HCT116 (cell line): ENCODE measurements around the gene IGFLR1. TPM values are rescaled to one million over a fixed set of nuclear protein-coding genes. Genes with fewer than 3 reads are reported as not detected.
A peak's percentile ranks its signal among the peaks of the same experiment; 100 is the strongest.

Experiments
- ATAC-seq: fragments of 200-7000 bp; cut with Tn5 transposase; 2 replicates; pipeline ENCODE4 v1.9.1; 2020; ENCODE audit warnings: mild to moderate bottlenecking, moderate library complexity
- BruUV-seq: library from RNA; stranded (reverse); fragments of 400-500 nt; replicated peaks from 2 replicates; lab custom pipeline; 2021; lab: Mats Ljungman, UMichigan
- CTCF ChIA-PET: fragments of 300-600 bp; sonication (Branson Sonifier 250); formaldehyde crosslinking; loops from one replicate; lab custom pipeline; 2021; ENCODE audit warnings: antibody characterized with exemption; lab: Charles Lee
- POLR2A ChIA-PET: fragments of 300-600, 350-600 bp; sonication (Branson Sonifier 250); formaldehyde crosslinking; loops from one replicate; lab custom pipeline; 2021; ENCODE audit warnings: antibody characterized with exemption; lab: Charles Lee
- RAD21 ChIA-PET, 2 experiments: fragments of 300-600 bp; sonication (Branson Sonifier 250); formaldehyde crosslinking; loops; one replicate each; lab custom pipeline; 2023; ENCODE audit warnings: low total read pairs in 2 of 2; ENCODE audit not compliant: uncharacterized antibody in 2 of 2, unreplicated experiment in 2 of 2, low non-redundant PET in 1 of 2; lab: Charles Lee
- DNase-seq: peaks from one replicate; pipeline ENCODE4 v3.0.0-alpha.2; 2010; ENCODE audit warnings: low read depth, low spot score
- H2AFZ ChIP-seq: fragments of 200-600 bp; shearing (Covaris generic), sonication (generic); 2 replicates; pipeline ENCODE4 v1.6.1; 2017; ENCODE audit warnings: low read depth, mixed run types, mixed read lengths, antibody characterized with exemption, low read length; ENCODE audit not compliant: poor library complexity, severe bottlenecking
- H3K27ac ChIP-seq: 2 replicates; pipeline ENCODE4 v1.5.1; 2012; ENCODE audit warnings: low read depth, low read length
- H3K27me3 ChIP-seq: fragments of 200-600 bp; sonication (generic); 2 replicates; pipeline ENCODE4 v1.6.1; 2016; ENCODE audit warnings: mixed run types, low read length, mixed read lengths; ENCODE audit not compliant: insufficient read depth
- H3K36me3 ChIP-seq, 2 experiments: fragments of 200-500 bp in 1 of 2; fragments of 200-600 bp in 1 of 2; sonication (Bioruptor generic) in 1 of 2; sonication (generic) in 1 of 2; 2 replicates each; pipeline versions ENCODE4 v1.5.1 to v1.6.1; 2014 to 2016; ENCODE audit warnings: low read length in 2 of 2, inconsistent platforms in 1 of 2, mixed read lengths in 1 of 2, mixed run types in 1 of 2; ENCODE audit not compliant: insufficient read depth in 2 of 2, control insufficient read depth in 1 of 2
- H3K4me1 ChIP-seq, 2 experiments: fragments of 200-600 bp in 1 of 2; sonication (generic) in 1 of 2; 2 replicates each; pipeline versions ENCODE4 v1.5.1 to v1.6.1; 2012 to 2017; ENCODE audit warnings: low read length in 2 of 2, inconsistent platforms in 1 of 2, mild to moderate bottlenecking in 1 of 2, mixed read lengths in 1 of 2, mixed run types in 1 of 2, moderate library complexity in 1 of 2; ENCODE audit not compliant: insufficient read depth in 2 of 2, control insufficient read depth in 1 of 2
- H3K4me2 ChIP-seq: fragments of 200-600 bp; sonication (generic); 2 replicates; pipeline ENCODE4 v1.6.1; 2017; ENCODE audit warnings: mixed run types, low read length, mixed read lengths
- H3K4me3 ChIP-seq, 2 experiments: fragments of 200-600 bp in 1 of 2; sonication (generic) in 1 of 2; replicated peaks in 1 of 2; 2 replicates each; pipeline ENCODE4 v1.5.1; 2011 to 2016; ENCODE audit warnings: low read length in 2 of 2, control low read depth in 1 of 2, low read depth in 1 of 2, mild to moderate bottlenecking in 1 of 2, mixed read lengths in 1 of 2, mixed run types in 1 of 2
- H3K79me2 ChIP-seq: fragments of 200-600 bp; sonication (generic); 2 replicates; pipeline ENCODE4 v1.6.1; 2017; ENCODE audit warnings: mild to moderate bottlenecking, mixed run types, low read length, moderate library complexity, mixed read lengths; ENCODE audit not compliant: insufficient read depth
- H3K9ac ChIP-seq: fragments of 200-600 bp; sonication (generic); 2 replicates; pipeline ENCODE4 v1.6.1; 2016; ENCODE audit warnings: low read length, mixed read lengths
- H3K9me2 ChIP-seq: fragments of 200-600 bp; sonication (generic), shearing (Covaris generic); 2 replicates; pipeline ENCODE4 v1.6.1; 2017; ENCODE audit warnings: mixed run types, mild to moderate bottlenecking, moderate library complexity; ENCODE audit not compliant: insufficient read depth
- H3K9me3 ChIP-seq, 2 experiments: fragments of 200-500 bp in 1 of 2; fragments of 200-600 bp in 1 of 2; sonication (Bioruptor generic) in 1 of 2; sonication (generic) in 1 of 2; 2 replicates each; pipeline ENCODE4 v1.6.1; 2014 to 2017; ENCODE audit warnings: low read length in 2 of 2, mixed read lengths in 2 of 2, inconsistent platforms in 1 of 2, low read depth in 1 of 2, mild to moderate bottlenecking in 1 of 2, mixed run types in 1 of 2, moderate library complexity in 1 of 2; ENCODE audit not compliant: control insufficient read depth in 1 of 2, insufficient read depth in 1 of 2
- H4K20me1 ChIP-seq: fragments of 200-600 bp; sonication (generic), shearing (Covaris generic); 2 replicates; pipeline ENCODE4 v1.6.1; 2017; ENCODE audit warnings: mixed run types, mild to moderate bottlenecking, moderate library complexity; ENCODE audit not compliant: insufficient read depth
- CTCF ChIP-seq, 3 experiments: fragments of 200-600 bp in 1 of 3; sonication (generic) in 1 of 3; IDR thresholded peaks in 2 of 3; conservative IDR thresholded peaks in 1 of 3; 2 replicates each; pipeline ENCODE4 v1.5.1; 2012 to 2017; ENCODE audit warnings: low read depth in 2 of 3, low read length in 2 of 3, antibody characterized with exemption in 1 of 3, borderline replicate concordance in 1 of 3, control low read depth in 1 of 3, mild to moderate bottlenecking in 1 of 3, mixed read lengths in 1 of 3, mixed run types in 1 of 3, moderate library complexity in 1 of 3; ENCODE audit not compliant: insufficient read depth in 1 of 3
- POLR2A ChIP-seq: IDR thresholded peaks from 2 replicates; pipeline ENCODE4 v1.7.0; 2011; ENCODE audit warnings: borderline replicate concordance; ENCODE audit not compliant: insufficient read depth, insufficient read length; ENCODE audit errors: extremely low read depth
- REST ChIP-seq: IDR thresholded peaks from 2 replicates; pipeline ENCODE4 v1.6.1; 2012; ENCODE audit warnings: low read depth
- intact Hi-C: fragments of 100-400 bp; cut with micrococcal nuclease; formaldehyde crosslinking; loops from 2 replicates; pipeline ENCODE4 v1.10.0; 2022
- total RNA-seq: library from RNA; stranded (reverse); gene quantifications from one replicate; pipeline ENCODE4 v1.2.1, GENCODE V29; 2021; ENCODE audit not compliant: unreplicated experiment

IGFLR1 gene
- total RNA-seq, 1 experiment from 2014 or later, result 8.3 TPM

GRCh38 chr19:35791814-35792279 is 49.6 kb upstream of the IGFLR1 start:
- no peak for DNase-seq
- TF ChIP-seq REST, result no peak
- TF ChIP-seq, all 23 proteins: peak for 0
- Histone ChIP-seq H3K9me3 (no peaks in the 10 kb centered on the region), H2AFZ (no peak overlapping the region), H3K4me3 (no peak overlapping the region), H3K9me2 (no peaks in the 10 kb centered on the region), H3K9ac (no peak overlapping the region), H3K36me3 (no peaks in the 10 kb centered on the region), H3K27ac (no peak overlapping the region), H3K27me3 (no peaks in the 10 kb centered on the region), H3K4me2 (no peak overlapping the region), H3K4me1 (peaks cover 0 to 5% of the 10 kb centered on the region in 2 experiments; a peak in 2 of 4 replicates), H4K20me1 (no peaks in the 10 kb centered on the region), H3K79me2 (no peaks in the 10 kb centered on the region)
- ChIA-PET POLR2A (no interaction called here), RAD21 (no interaction called here), CTCF (no interaction called here)
- intact Hi-C loops, result no loop called here
- ATAC-seq, result no peak
- no TSS peak for BruUV-seq

GRCh38 chr19:35790981-35791813 is 48.9 kb upstream of the IGFLR1 start:
- ChIA-PET POLR2A (no interaction called here), RAD21 (no interaction called here), CTCF (no interaction called here)
- no peak overlapping the region for H3K4me2 ChIP-seq
- intact Hi-C loops, result no loop called here
- no peaks in the 10 kb centered on the region for H3K79me2 ChIP-seq
- no peak overlapping the region; the same call in 1 of the 2 replicates for H3K27ac ChIP-seq
- no peaks in the 10 kb centered on the region for H3K9me3 ChIP-seq
- no peak overlapping the region for H3K4me3 ChIP-seq
- no peaks in the 10 kb centered on the region for H3K36me3 ChIP-seq
- TF ChIP-seq POLR2A (no peak), CTCF (IDR thresholded peaks at IDR 0.05 in 2 of 3, conservative IDR thresholded peaks at IDR 0.05 in 1 of 3; ENCODE audit: borderline replicate concordance in 1 of 3, insufficient read depth in 1 of 3, low read depth in 2 of 3, low read length in 2 of 3) (peak in 2 of 3 experiments; percentile 32 to 34; a peak in 1 of 6 replicates)
- peak; percentile 70 for ATAC-seq
- H3K9ac ChIP-seq, result no peak overlapping the region
- H3K4me1 ChIP-seq, result peaks cover 0 to 5% of the 10 kb centered on the region in 2 experiments; a peak in 2 of 4 replicates
- BruUV-seq, result no TSS peak
- no peak for DNase-seq
- H2AFZ ChIP-seq, result no peak overlapping the region
- H3K9me2 ChIP-seq, result no peaks in the 10 kb centered on the region
- no peaks in the 10 kb centered on the region for H4K20me1 ChIP-seq
- H3K27me3 ChIP-seq, result no peaks in the 10 kb centered on the region
